K562 (cell line): Measurements from ENCODE around the gene UBR4. TPM values are rescaled to one million over a fixed set of nuclear protein-coding genes. Genes with fewer than 3 reads are reported as not detected.

Source experiments
- CXXC5 ChIP-seq: fragments of 250-450 bp; sonication (Bioruptor Pico); IDR thresholded peaks from 2 replicates; pipeline ENCODE4 v1.8.0; 2022; ENCODE audit warnings: inconsistent platforms, mild to moderate bottlenecking, moderate library complexity
- ELF1 ChIP-seq: fragments of 200-800 bp; sonication (Bioruptor generic); IDR thresholded peaks from 2 replicates; pipeline ENCODE4 v1.6.1; 2016; ENCODE audit warnings: missing genetic modification characterization, missing compliant biosample characterization
- L3MBTL2 ChIP-seq: fragments of 450-650 bp; IDR thresholded peaks from 2 replicates; pipeline ENCODE4 v1.6.1; 2016; ENCODE audit warnings: mild to moderate bottlenecking, moderate library complexity
- MED1 ChIP-seq: sonication (generic); formaldehyde crosslinking; IDR thresholded peaks from 2 replicates; pipeline ENCODE4 v1.8.1; 2023; ENCODE audit warnings: missing genetic modification reagents, borderline replicate concordance
- MIER1 ChIP-seq: fragments of 450-650 bp; IDR thresholded peaks from 2 replicates; pipeline ENCODE4 v1.6.1; 2016; ENCODE audit warnings: antibody characterized with exemption, mild to moderate bottlenecking, low read depth
- NCOA1 ChIP-seq: fragments of 450-650 bp; IDR thresholded peaks from 2 replicates; pipeline ENCODE4 v1.6.1; 2016; ENCODE audit warnings: low read depth
- NR2C2 ChIP-seq, 2 experiments: fragments of 200-800 bp in 1 of 2; sonication (Bioruptor generic) in 1 of 2; sonication (generic) in 1 of 2; formaldehyde crosslinking in 1 of 2; IDR thresholded peaks; 2 replicates each; pipeline versions ENCODE4 v1.6.1 to v1.8.0; 2016 to 2022; ENCODE audit warnings: mild to moderate bottlenecking in 1 of 2, missing compliant biosample characterization in 1 of 2, missing genetic modification characterization in 1 of 2, missing genetic modification reagents in 1 of 2
- POLR2G ChIP-seq: fragments of 200-400 bp; formaldehyde crosslinking; IDR thresholded peaks from 2 replicates; pipeline ENCODE4 v1.6.1; 2017; ENCODE audit warnings: low read depth, mild to moderate bottlenecking, antibody characterized with exemption, low read length, moderate library complexity
- ZBTB17 ChIP-seq: fragments of 450-650 bp; formaldehyde crosslinking; IDR thresholded peaks from 2 replicates; pipeline ENCODE4 v1.4.0; 2020; ENCODE audit warnings: mild to moderate bottlenecking
- ZKSCAN8 ChIP-seq: fragments of 200-800 bp; sonication (Bioruptor generic); IDR thresholded peaks from 2 replicates; pipeline ENCODE4 v1.6.1; 2016; ENCODE audit warnings: missing genetic modification characterization, missing compliant biosample characterization
- ZNF644 ChIP-seq: fragments of 200-800 bp; sonication (Bioruptor generic); IDR thresholded peaks from 2 replicates; pipeline ENCODE4 v1.6.1; 2016; ENCODE audit warnings: low read depth, missing genetic modification characterization, missing compliant biosample characterization
- ZNF668 ChIP-seq: fragments of 250-450 bp; sonication (Bioruptor Pico); IDR thresholded peaks from 2 replicates; pipeline ENCODE4 v1.8.0; 2022; ENCODE audit warnings: mild to moderate bottlenecking, inconsistent platforms
- polyA plus RNA-seq, 8 experiments: library from polyadenylated mRNA; depleted of rRNA in 4 of 8; stranded (reverse) in 5 of 8; unstranded in 3 of 8; fragments of >200 nt; fragmentation: Nextera tagmentation in 2 of 8; fragmentation: Illumina TruSeq in 1 of 8; extraction: Ambion mirVana in 2 of 8; extraction: Trizol in 1 of 8; gene quantifications; 2 replicates each; pipeline versions ENCODE4 v1.2.1 to v1.2.3, GENCODE V29; 2011 to 2014; ENCODE audit warnings: inconsistent platforms in 1 of 8, missing spikeins in 1 of 8
- total RNA-seq, 7 experiments: library from RNA; depleted of rRNA in 6 of 7; stranded (reverse); fragments of >200 nt in 6 of 7; fragmentation: Illumina TruSeq in 2 of 7; extraction: Trizol in 2 of 7; gene quantifications; 2 replicates each; pipeline versions ENCODE4 v1.2.1 to v1.2.3, GENCODE V29; 2011 to 2021; ENCODE audit warnings: low replicate concordance in 1 of 7
- TF ChIP-seq, protein P1 (sequence below): sonication (generic); formaldehyde crosslinking; IDR thresholded peaks from 2 replicates; pipeline ENCODE4 v1.8.0; 2022; ENCODE audit warnings: mild to moderate bottlenecking, missing genetic modification reagents
- TF ChIP-seq, protein P2 (sequence below): sonication (generic); formaldehyde crosslinking; IDR thresholded peaks from 2 replicates; pipeline ENCODE4 v1.8.1; 2023; ENCODE audit warnings: missing genetic modification reagents, mild to moderate bottlenecking, borderline replicate concordance

Gene UBR4
- total and polyA plus RNA-seq, 9 of the 15 experiments (the other 6 are each of a cell fraction or from before 2014, with no cell fraction given), result 55.4 to 277 (median 123) TPM

GRCh38 chr1:19079541-19080472 is 130.3 kb downstream of the UBR4 start (continued):
- no peak for TF ChIP-seq ZKSCAN8
- no peak for TF ChIP-seq CXXC5 (CRISPR knock-in tag)
- no peak for TF ChIP-seq NCOA1
- no peak for TF ChIP-seq ZNF668 (CRISPR knock-in tag)
- no peak for TF ChIP-seq MED1 (CRISPR knock-in tag)
- TF ChIP-seq, protein P1, sequence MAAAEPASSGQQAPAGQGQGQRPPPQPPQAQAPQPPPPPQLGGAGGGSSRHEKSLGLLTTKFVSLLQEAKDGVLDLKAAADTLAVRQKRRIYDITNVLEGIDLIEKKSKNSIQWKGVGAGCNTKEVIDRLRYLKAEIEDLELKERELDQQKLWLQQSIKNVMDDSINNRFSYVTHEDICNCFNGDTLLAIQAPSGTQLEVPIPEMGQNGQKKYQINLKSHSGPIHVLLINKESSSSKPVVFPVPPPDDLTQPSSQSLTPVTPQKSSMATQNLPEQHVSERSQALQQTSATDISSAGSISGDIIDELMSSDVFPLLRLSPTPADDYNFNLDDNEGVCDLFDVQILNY (CRISPR knock-in tag), result no peak
- TF ChIP-seq, protein P2, sequence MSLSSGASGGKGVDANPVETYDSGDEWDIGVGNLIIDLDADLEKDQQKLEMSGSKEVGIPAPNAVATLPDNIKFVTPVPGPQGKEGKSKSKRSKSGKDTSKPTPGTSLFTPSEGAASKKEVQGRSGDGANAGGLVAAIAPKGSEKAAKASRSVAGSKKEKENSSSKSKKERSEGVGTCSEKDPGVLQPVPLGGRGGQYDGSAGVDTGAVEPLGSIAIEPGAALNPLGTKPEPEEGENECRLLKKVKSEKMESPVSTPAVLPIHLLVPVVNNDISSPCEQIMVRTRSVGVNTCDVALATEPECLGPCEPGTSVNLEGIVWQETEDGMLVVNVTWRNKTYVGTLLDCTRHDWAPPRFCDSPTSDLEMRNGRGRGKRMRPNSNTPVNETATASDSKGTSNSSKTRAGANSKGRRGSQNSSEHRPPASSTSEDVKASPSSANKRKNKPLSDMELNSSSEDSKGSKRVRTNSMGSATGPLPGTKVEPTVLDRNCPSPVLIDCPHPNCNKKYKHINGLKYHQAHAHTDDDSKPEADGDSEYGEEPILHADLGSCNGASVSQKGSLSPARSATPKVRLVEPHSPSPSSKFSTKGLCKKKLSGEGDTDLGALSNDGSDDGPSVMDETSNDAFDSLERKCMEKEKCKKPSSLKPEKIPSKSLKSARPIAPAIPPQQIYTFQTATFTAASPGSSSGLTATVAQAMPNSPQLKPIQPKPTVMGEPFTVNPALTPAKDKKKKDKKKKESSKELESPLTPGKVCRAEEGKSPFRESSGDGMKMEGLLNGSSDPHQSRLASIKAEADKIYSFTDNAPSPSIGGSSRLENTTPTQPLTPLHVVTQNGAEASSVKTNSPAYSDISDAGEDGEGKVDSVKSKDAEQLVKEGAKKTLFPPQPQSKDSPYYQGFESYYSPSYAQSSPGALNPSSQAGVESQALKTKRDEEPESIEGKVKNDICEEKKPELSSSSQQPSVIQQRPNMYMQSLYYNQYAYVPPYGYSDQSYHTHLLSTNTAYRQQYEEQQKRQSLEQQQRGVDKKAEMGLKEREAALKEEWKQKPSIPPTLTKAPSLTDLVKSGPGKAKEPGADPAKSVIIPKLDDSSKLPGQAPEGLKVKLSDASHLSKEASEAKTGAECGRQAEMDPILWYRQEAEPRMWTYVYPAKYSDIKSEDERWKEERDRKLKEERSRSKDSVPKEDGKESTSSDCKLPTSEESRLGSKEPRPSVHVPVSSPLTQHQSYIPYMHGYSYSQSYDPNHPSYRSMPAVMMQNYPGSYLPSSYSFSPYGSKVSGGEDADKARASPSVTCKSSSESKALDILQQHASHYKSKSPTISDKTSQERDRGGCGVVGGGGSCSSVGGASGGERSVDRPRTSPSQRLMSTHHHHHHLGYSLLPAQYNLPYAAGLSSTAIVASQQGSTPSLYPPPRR (CRISPR knock-in tag), result no peak
- no peak for TF ChIP-seq L3MBTL2
- no peak for TF ChIP-seq ZNF644 (tag)
- TF ChIP-seq ELF1 (tag), result no peak
- TF ChIP-seq NR2C2 (CRISPR knock-in tag; IDR thresholded peaks at IDR 0.05), result no peak
- no peak for TF ChIP-seq NR2C2 (tag; IDR thresholded peaks at IDR 0.05)
- no peak for TF ChIP-seq MIER1
- TF ChIP-seq ZBTB17 (CRISPR knock-in tag), result 0 out of 2 replicates have a peak, but pooled peaks have one; percentile 45
- peak; percentile 54 for TF ChIP-seq POLR2G
